Psoas muscle (tissue), 8 donors: Measurements from ENCODE around the gene ARHGAP24. TPM values are rescaled to one million over a fixed set of nuclear protein-coding genes. Genes with fewer than 3 reads are reported as not detected.

Experiments
- ATAC-seq, 4 donors: fragments of 200-7000 bp; cut with Tn5 transposase; one replicate each; pipeline ENCODE4 v1.9.1; 2020; ENCODE audit warnings: moderate library complexity in 3 of 4, mild to moderate bottlenecking in 2 of 4
- DNase-seq, 2 donors: peaks; one replicate each; pipeline ENCODE4 v3.0.0-alpha.2; 2020
- H3K27ac ChIP-seq: fragments of 200-600 bp; one replicate; pipeline ENCODE4 v1.8.0; 2022
- H3K27me3 ChIP-seq, 3 donors: fragments of 200-600 bp in 1 of 3; one replicate each; pipeline versions ENCODE4 v1.6.1 to v1.8.0; 2013 to 2022; ENCODE audit warnings: low read length in 2 of 3, mild to moderate bottlenecking in 2 of 3, moderate library complexity in 1 of 3; ENCODE audit not compliant: insufficient read depth in 3 of 3
- H3K36me3 ChIP-seq, 2 donors: fragments of 200-600 bp in 1 of 2; one replicate each; pipeline versions ENCODE4 v1.6.1 to v1.8.0; 2013 to 2022; ENCODE audit warnings: low read depth in 1 of 2, mild to moderate bottlenecking in 1 of 2, moderate library complexity in 1 of 2; ENCODE audit not compliant: insufficient read depth in 1 of 2
- H3K4me1 ChIP-seq: fragments of 200-600 bp; one replicate; pipeline ENCODE4 v1.8.0; 2022
- H3K4me3 ChIP-seq: fragments of 200-600 bp; one replicate; pipeline ENCODE4 v1.8.0; 2022; ENCODE audit warnings: mild to moderate bottlenecking
- H3K9me3 ChIP-seq: fragments of 200-600 bp; one replicate; pipeline ENCODE4 v1.8.0; 2022
- CTCF ChIP-seq: fragments of 200-600 bp; IDR thresholded peaks from one replicate; pipeline ENCODE4 v1.8.0; 2022; ENCODE audit warnings: antibody characterized with exemption
- WGBS, 3 donors: extraction: QIAGEN DNeasy Blood & Tissue Kit; methylation state at CpG; one replicate each; pipeline versions ENCODE4 v1.1.6 to v1.1.7; 2013; 5-methylcytosine and 5-hydroxymethylcytosine counted together
- intact Hi-C, 2 donors: fragments of 100-400 bp; cut with DNase I; formaldehyde crosslinking; loops; one replicate each; pipeline versions ENCODE4 v1.11.0 to v1.14.2; 2022
- polyA plus RNA-seq, 3 donors: library from polyadenylated mRNA; stranded (reverse); fragments of 200-250 nt; gene quantifications; one replicate each; pipeline ENCODE4 v1.2.3, GENCODE V29; 2013
- total RNA-seq, 4 donors: library from RNA; stranded (reverse); fragmentation: NEBNext Ultra II Directional in 2 of 4; extraction: Animal tissue kit (Norgen Biotek cat#: 25700) in 2 of 4; gene quantifications; one replicate each; pipeline versions ENCODE4 v1.2.1 to v1.2.4, GENCODE V29; 2021 to 2023
- donor health status: healthy with polysubstance abuse.
- donor health status: DM: no; HTN: no; CAD: no; lungs with moderate emphysema.
- donor health status: Bipolar disorder and iron deficiency.
- donor health status: healthy.
- donor health status: DM: yes; HTN: yes; CAD: no.
- donor health status: DM: no; HTN: no; CAD: no.
- donor health status: DM: no; HTN: no; CAD: no.
- donor health status: DM: yes; HTN: yes; CAD: no.

Gene ARHGAP24
- total and polyA plus RNA-seq, 7 donors = 2.3 to 25.7 (median 4.6) TPM

DNA sequence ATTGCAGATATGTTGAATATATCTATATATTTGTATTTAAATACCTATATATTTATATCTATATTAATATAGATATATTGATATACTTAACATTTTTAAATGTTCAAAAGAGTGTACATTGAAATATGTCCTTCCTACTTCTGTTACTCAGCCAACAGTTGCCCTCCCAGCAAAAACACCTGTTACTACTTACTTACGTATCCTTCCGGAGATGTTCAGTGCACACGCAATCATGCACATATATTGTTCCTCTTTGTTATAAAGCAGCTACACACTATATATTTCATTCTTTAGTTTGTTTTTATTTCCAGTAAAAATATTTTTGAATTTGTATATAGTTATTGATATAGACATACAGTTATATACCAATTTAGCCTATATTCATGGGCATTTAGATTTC, 142.3 kb downstream of the ARHGAP24 start:
- Histone ChIP-seq H3K27me3 (no peaks in the 10 kb centered on the region), H3K4me3 (no peak overlapping the region)
- no peak for DNase-seq

DNA sequence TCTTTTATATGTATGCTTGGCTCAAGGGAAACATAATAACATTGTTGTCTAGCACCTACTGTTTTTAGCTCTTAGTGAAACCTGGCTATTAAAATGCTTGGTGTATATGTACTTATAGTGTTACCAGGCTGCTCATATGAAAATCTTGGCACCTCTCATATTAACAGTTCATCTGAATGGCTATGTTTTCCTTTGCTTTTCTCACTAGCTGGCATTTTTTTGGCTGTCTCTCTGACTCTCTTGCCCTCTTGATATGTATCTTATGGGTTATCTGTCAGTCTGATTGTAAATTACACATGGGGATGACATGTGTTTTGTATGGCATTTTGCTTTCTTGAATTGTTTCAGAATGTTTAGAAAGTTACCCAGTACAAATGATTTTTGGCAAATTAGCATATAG, 158.0 kb downstream of the ARHGAP24 start:
- Histone ChIP-seq H3K4me3 (no peak overlapping the region), H3K4me1 (no peaks in the 10 kb centered on the region), H3K9me3 (no peaks in the 10 kb centered on the region), H3K36me3 (no peaks in the 10 kb centered on the region), H3K27me3 (no peaks in the 10 kb centered on the region), H3K27ac (no peak overlapping the region)
- intact Hi-C loops = no loop called here
- TF ChIP-seq CTCF = no peak
- DNase-seq (no peak), ATAC-seq (no peak)

More for the DNA sequence above, 142.3 kb downstream of the ARHGAP24 start:
- no peak for TF ChIP-seq CTCF
- Histone ChIP-seq H3K36me3 (no peaks in the 10 kb centered on the region), H3K9me3 (no peaks in the 10 kb centered on the region), H3K27ac (no peak overlapping the region), H3K4me1 (no peaks in the 10 kb centered on the region)
- ATAC-seq = no peak
- WGBS, 3 donors = 95 to 98% (median 96%) methylated on average over 3 of the region's 3 CpGs
- intact Hi-C loops = no loop called here

DNA sequence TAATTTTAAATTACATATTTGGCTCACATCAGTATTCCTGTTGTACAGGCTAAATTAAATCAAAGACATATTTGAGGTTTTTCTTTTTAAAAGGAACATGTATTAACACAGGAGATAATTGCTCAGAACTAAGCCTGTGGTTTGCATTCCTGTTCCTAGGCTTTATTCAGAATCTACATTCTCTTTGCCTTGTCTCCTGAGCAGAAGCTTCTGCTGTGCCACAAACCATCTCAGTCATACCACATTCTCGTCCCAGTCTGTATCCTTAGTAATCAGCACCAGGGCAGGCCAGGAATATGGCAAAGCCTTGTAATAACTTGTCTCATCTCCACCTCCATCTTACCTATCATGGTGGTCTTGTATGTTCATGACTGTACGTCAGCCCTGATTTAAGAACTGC, 162.8 kb downstream of the ARHGAP24 start:
- H3K27ac ChIP-seq = no peak overlapping the region
- no peak for ATAC-seq
- no peak for TF ChIP-seq CTCF
- WGBS, 3 donors = 86 to 92% (median 91%) methylated on average over 2 of the region's 2 CpGs
- intact Hi-C loops = no loop called here
- no peak for DNase-seq
- H3K9me3 ChIP-seq = no peaks in the 10 kb centered on the region
- H3K27me3 ChIP-seq = no peaks in the 10 kb centered on the region
- no peak overlapping the region for H3K4me3 ChIP-seq
- H3K36me3 ChIP-seq = no peaks in the 10 kb centered on the region
- no peaks in the 10 kb centered on the region for H3K4me1 ChIP-seq

GRCh38 chr4:85639946-85640345, 165.0 kb downstream of the ARHGAP24 start:
- intact Hi-C loops = no loop called here
- 87 to 91% (median 90%) methylated on average over 4 of the region's 4 CpGs for WGBS, 3 donors
- no peak for DNase-seq
- H3K4me3 ChIP-seq = no peak overlapping the region
- H3K4me1 ChIP-seq = no peaks in the 10 kb centered on the region
- H3K36me3 ChIP-seq = no peaks in the 10 kb centered on the region
- no peaks in the 10 kb centered on the region for H3K9me3 ChIP-seq
- no peaks in the 10 kb centered on the region for H3K27me3 ChIP-seq
- no peak overlapping the region for H3K27ac ChIP-seq
- ATAC-seq = no peak
- TF ChIP-seq CTCF = no peak

DNA sequence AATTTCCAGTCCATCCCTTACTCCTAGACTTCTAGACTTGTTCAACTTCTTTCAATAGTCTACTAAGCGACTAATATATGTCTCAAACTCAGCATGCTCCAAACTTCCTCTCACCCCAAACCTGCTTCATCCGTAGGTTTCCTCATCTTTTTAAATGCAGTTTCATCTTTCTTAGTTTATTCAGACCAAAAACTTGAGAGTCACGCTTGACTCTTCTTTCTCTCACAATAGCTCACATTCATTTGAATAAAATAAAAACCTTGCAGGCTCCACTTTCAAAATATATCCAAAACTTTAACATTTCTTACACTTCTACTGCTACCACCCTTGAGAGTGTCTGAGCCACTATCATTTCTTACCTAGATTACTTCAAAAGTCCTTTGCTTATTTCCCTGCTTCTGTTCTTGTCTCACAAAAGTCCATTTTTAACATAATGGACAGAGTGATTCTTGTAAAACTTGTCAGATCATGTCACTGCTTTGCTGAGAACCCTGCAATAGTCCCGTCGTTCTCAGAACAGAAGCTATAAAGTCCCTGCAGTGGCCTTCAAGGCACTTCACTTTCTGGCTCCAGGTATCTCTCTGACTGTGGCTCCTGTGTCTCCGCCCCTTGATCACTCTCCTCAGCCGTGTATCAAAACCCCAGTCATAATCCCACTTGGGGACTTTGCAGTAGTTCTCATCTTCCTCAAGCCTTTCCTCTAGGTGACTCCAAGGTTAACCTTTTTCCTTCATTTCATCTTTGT, 167.6 kb downstream of the ARHGAP24 start:
- intact Hi-C loops = no loop called here
- Histone ChIP-seq H3K4me1 (no peaks in the 10 kb centered on the region), H3K27me3 (no peaks in the 10 kb centered on the region), H3K4me3 (no peak overlapping the region), H3K9me3 (no peaks in the 10 kb centered on the region), H3K36me3 (no peaks in the 10 kb centered on the region), H3K27ac (no peak overlapping the region)
- DNase-seq = no peak
- WGBS, 3 donors = 90 to 95% (median 92%) methylated on average over 7 of the region's 7 CpGs
- ATAC-seq = no peak
- no peak for TF ChIP-seq CTCF
